DOHH2 (cell line): Measurements from ENCODE around the gene RIN3.

Source experiments
- H3F3A ChIP-seq: fragments of 200-600 bp; sonication (generic), shearing (Covaris generic); 2 replicates; pipeline ENCODE4 v1.6.0; 2016; ENCODE audit warnings: antibody characterized with exemption, mild to moderate bottlenecking; ENCODE audit not compliant: control insufficient read depth, insufficient read depth
- H3K27ac ChIP-seq: fragments of 200-600 bp; sonication (generic); 2 replicates; pipeline ENCODE4 v1.5.1; 2014; ENCODE audit warnings: low read depth, mild to moderate bottlenecking, low read length, moderate library complexity
- H3K27me3 ChIP-seq: fragments of 200-600 bp; sonication (generic); 2 replicates; pipeline ENCODE4 v1.6.1; 2014; ENCODE audit warnings: mild to moderate bottlenecking, low read length, mixed read lengths; ENCODE audit not compliant: control insufficient read depth
- H3K36me3 ChIP-seq: fragments of 200-600 bp; sonication (generic); 2 replicates; pipeline ENCODE4 v1.6.1; 2014; ENCODE audit warnings: mild to moderate bottlenecking, low read length, moderate library complexity, mixed read lengths; ENCODE audit not compliant: control insufficient read depth
- H3K4me1 ChIP-seq: fragments of 200-600 bp; sonication (generic); 2 replicates; pipeline ENCODE4 v1.6.1; 2014; ENCODE audit warnings: mild to moderate bottlenecking, low read length, mixed read lengths; ENCODE audit not compliant: control insufficient read depth
- H3K4me2 ChIP-seq: fragments of 200-600 bp; sonication (generic); 2 replicates; pipeline ENCODE4 v1.6.0; 2014; ENCODE audit warnings: mild to moderate bottlenecking, low read length, moderate library complexity
- H3K4me3 ChIP-seq: fragments of 200-600 bp; sonication (generic); 2 replicates; pipeline ENCODE4 v1.5.1; 2014; ENCODE audit warnings: mild to moderate bottlenecking, low read length, mixed read lengths
- H3K79me2 ChIP-seq: fragments of 200-600 bp; sonication (generic); 2 replicates; pipeline ENCODE4 v1.6.1; 2014; ENCODE audit warnings: mild to moderate bottlenecking, low read length, mixed read lengths; ENCODE audit not compliant: control insufficient read depth
- H3K9me2 ChIP-seq: fragments of 200-600 bp; sonication (generic); replicated peaks from 2 replicates; pipeline ENCODE4 v1.6.1; 2014; ENCODE audit warnings: mild to moderate bottlenecking, low read length, mixed read lengths; ENCODE audit not compliant: control insufficient read depth
- H3K9me3 ChIP-seq: fragments of 200-600 bp; sonication (generic); 2 replicates; pipeline ENCODE4 v1.6.1; 2014; ENCODE audit warnings: antibody characterized with exemption, low read length, mixed read lengths; ENCODE audit not compliant: control insufficient read depth, insufficient read depth
- H4K20me1 ChIP-seq: fragments of 200-600 bp; sonication (generic); 2 replicates; pipeline ENCODE4 v1.6.0; 2014; ENCODE audit warnings: low read depth, mild to moderate bottlenecking, antibody characterized with exemption, low read length, moderate library complexity; ENCODE audit not compliant: control insufficient read depth, insufficient read depth
- CTCF ChIP-seq: fragments of 200-600 bp; sonication (generic); IDR thresholded peaks from one replicate; pipeline ENCODE4 v1.5.1; 2014; ENCODE audit warnings: antibody characterized with exemption, mild to moderate bottlenecking, low read depth, low read length; ENCODE audit not compliant: poor library complexity, severe bottlenecking
- EZH2phosphoT487 ChIP-seq: fragments of 200-600 bp; sonication (generic); IDR thresholded peaks from 2 replicates; pipeline ENCODE4 v1.6.1; 2017; ENCODE audit warnings: borderline replicate concordance, mild to moderate bottlenecking, antibody characterized with exemption, low read length, moderate library complexity, mixed read lengths

The RIN3 gene

GRCh38 chr14:92626041-92626440 lies 112.5 kb downstream of the RIN3 start:
- Histone ChIP-seq H3F3A (no peaks in the 10 kb centered on the region), H3K4me1 (no peaks in the 10 kb centered on the region), H4K20me1 (no peaks in the 10 kb centered on the region), H3K27me3 (no peaks in the 10 kb centered on the region), H3K4me2 (no peak overlapping the region), H3K4me3 (no peak overlapping the region), H3K9me3 (peaks cover 14% of the 10 kb centered on the region; the same call in 1 of the 2 replicates), H3K36me3 (no peaks in the 10 kb centered on the region), H3K79me2 (no peaks in the 10 kb centered on the region), H3K9me2 (no peaks in the 10 kb centered on the region), H3K27ac (no peak overlapping the region)
- TF ChIP-seq EZH2phosphoT487 (no peak), CTCF (no peak)

GRCh38 chr14:92627707-92628215 lies 114.2 kb downstream of the RIN3 start:
- no peak overlapping the region for H3K4me3 ChIP-seq
- no peaks in the 10 kb centered on the region for H3K79me2 ChIP-seq
- no peak overlapping the region for H3K4me2 ChIP-seq
- no peaks in the 10 kb centered on the region for H3F3A ChIP-seq
- H4K20me1 ChIP-seq: no peaks in the 10 kb centered on the region
- no peak for TF ChIP-seq EZH2phosphoT487
- TF ChIP-seq CTCF: no peak
- H3K9me2 ChIP-seq: no peaks in the 10 kb centered on the region
- peaks cover 9% of the 10 kb centered on the region; the same call in 1 of the 2 replicates for H3K9me3 ChIP-seq
- H3K27me3 ChIP-seq: no peaks in the 10 kb centered on the region
- no peaks in the 10 kb centered on the region for H3K36me3 ChIP-seq
- H3K27ac ChIP-seq: no peak overlapping the region
- no peaks in the 10 kb centered on the region for H3K4me1 ChIP-seq

GRCh38 chr14:92628636-92629035 lies 115.1 kb downstream of the RIN3 start:
- H3F3A ChIP-seq: no peaks in the 10 kb centered on the region
- TF ChIP-seq CTCF: no peak
- no peak for TF ChIP-seq EZH2phosphoT487
- H3K9me2 ChIP-seq: no peaks in the 10 kb centered on the region
- H3K4me1 ChIP-seq: no peaks in the 10 kb centered on the region
- no peak overlapping the region for H3K4me2 ChIP-seq
- no peak overlapping the region for H3K4me3 ChIP-seq
- no peaks in the 10 kb centered on the region; the same call in 1 of the 2 replicates for H3K27me3 ChIP-seq
- H3K9me3 ChIP-seq: peaks cover 9% of the 10 kb centered on the region; the same call in 1 of the 2 replicates
- H3K36me3 ChIP-seq: no peaks in the 10 kb centered on the region
- no peak overlapping the region for H3K27ac ChIP-seq
- no peaks in the 10 kb centered on the region for H4K20me1 ChIP-seq
- H3K79me2 ChIP-seq: no peaks in the 10 kb centered on the region

- Histone ChIP-seq H3F3A (no peaks in the 10 kb centered on the region), H4K20me1 (no peaks in the 10 kb centered on the region), H3K4me2 (no peak overlapping the region), H3K4me3 (no peak overlapping the region), H3K9me3 (peaks cover 9% of the 10 kb centered on the region; the same call in 1 of the 2 replicates), H3K27me3 (no peaks in the 10 kb centered on the region; the same call in 1 of the 2 replicates), H3K9me2 (no peaks in the 10 kb centered on the region), H3K79me2 (no peaks in the 10 kb centered on the region), H3K27ac (no peak overlapping the region), H3K36me3 (no peaks in the 10 kb centered on the region), H3K4me1 (no peaks in the 10 kb centered on the region)
- no peak for TF ChIP-seq EZH2phosphoT487
- no peak for TF ChIP-seq CTCF
These were observed 116.8 kb downstream of the RIN3 start for GRCh38 chr14:92630367-92630766.
